Prostate gland (tissue), 2 donors: ENCODE data around the gene DNM2. TPM values are rescaled to one million over a fixed set of nuclear protein-coding genes. Genes with fewer than 3 reads are reported as not detected.

Experiments
- DNase-seq: peaks from one replicate; pipeline ENCODE4 v3.0.0-alpha.2; 2019; ENCODE audit warnings: low spot score
- H3K27ac ChIP-seq, 2 donors: fragments of 200-600 bp; sonication (generic); 2 replicates each; pipeline ENCODE4 v1.5.1; 2017 to 2019
- H3K27me3 ChIP-seq: fragments of 200-600 bp; sonication (generic); replicated peaks from 2 replicates; pipeline ENCODE4 v1.5.1; 2019; ENCODE audit not compliant: insufficient read depth
- H3K36me3 ChIP-seq, 2 donors: fragments of 200-600 bp; sonication (generic); 1 replicate in 1 of 2; 2 replicates in 1 of 2; pipeline versions ENCODE4 v1.5.1 to v1.8.1; 2017 to 2019
- H3K4me1 ChIP-seq: fragments of 200-600 bp; sonication (generic); replicated peaks from 2 replicates; pipeline ENCODE4 v1.5.1; 2019
- H3K4me3 ChIP-seq, 2 donors: fragments of 200-600 bp; sonication (generic); 2 replicates each; pipeline ENCODE4 v1.5.1; 2017 to 2019
- H3K9me3 ChIP-seq: fragments of 200-600 bp; sonication (generic); 2 replicates; pipeline ENCODE4 v1.5.1; 2017
- CTCF ChIP-seq, 4 experiments: fragments of 200-600 bp in 2 of 4; fragments of 450-650 bp in 2 of 4; sonication (generic) in 2 of 4; IDR thresholded peaks; 1 replicate in 3 of 4; 2 replicates in 1 of 4; pipeline ENCODE4 v1.5.1; 2016 to 2019; ENCODE audit warnings: antibody characterized with exemption in 4 of 4, mild to moderate bottlenecking in 2 of 4, moderate library complexity in 2 of 4
- POLR2A ChIP-seq: fragments of 450-650 bp; IDR thresholded peaks from one replicate; pipeline ENCODE4 v1.6.1; 2016; ENCODE audit warnings: antibody characterized with exemption, mild to moderate bottlenecking
- POLR2AphosphoS5 ChIP-seq: sonication (generic); formaldehyde crosslinking; IDR thresholded peaks from one replicate; pipeline ENCODE4 v1.6.1; 2017; ENCODE audit warnings: antibody characterized with exemption
- WGBS: methylation state at CpG from one replicate; pipeline ENCODE4 v1.1.5; 2018; 5-methylcytosine and 5-hydroxymethylcytosine counted together
- intact Hi-C: fragments of 100-400 bp; cut with DNase I; formaldehyde crosslinking; loops from one replicate; pipeline ENCODE4 v1.14.2; 2022
- total RNA-seq, 2 donors: library from RNA; depleted of rRNA; stranded (reverse); fragments of >200 nt; gene quantifications; one replicate each; pipeline ENCODE4 v1.1.0, GENCODE V29; 2016

DNM2 gene
- total RNA-seq, 2 donors from 2014 or later = 137 to 279 TPM

DNA sequence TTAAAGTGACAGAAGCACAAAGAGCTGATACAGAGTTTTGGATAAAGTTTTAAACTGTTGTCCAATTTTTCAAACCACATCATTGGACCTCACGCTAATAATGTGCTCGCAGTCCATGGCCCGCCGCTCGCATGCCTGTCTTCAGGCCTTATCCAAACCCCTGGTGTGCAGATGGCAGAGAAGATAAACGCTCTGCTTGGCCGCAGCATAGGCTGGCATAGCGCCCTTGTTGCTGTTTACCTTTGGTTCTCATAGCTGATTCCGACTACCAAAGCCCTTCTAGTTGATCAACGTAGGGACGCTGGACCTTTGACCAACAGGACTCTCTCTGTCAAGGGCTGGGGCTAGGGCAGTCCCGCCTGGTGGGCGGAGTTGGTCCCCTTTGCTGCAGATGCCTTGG lies 40.1 kb upstream of the DNM2 start:
- Histone ChIP-seq H3K36me3 (peaks cover 32 to 37% of the 10 kb centered on the region in 2 donors), H3K27me3 (no peaks in the 10 kb centered on the region), H3K27ac (no peak overlapping the region), H3K9me3 (no peaks in the 10 kb centered on the region), H3K4me3 (no peak overlapping the region), H3K4me1 (no peaks in the 10 kb centered on the region)
- DNase-seq = peak; percentile 65
- intact Hi-C loops = no loop called here
- 44% methylated on average over 13 of the region's 13 CpGs for whole genome bisulfite sequencing
- peak; percentile 63 for TF ChIP-seq POLR2AphosphoS5
- TF ChIP-seq CTCF (IDR thresholded peaks at IDR 0.05) = no peak
- no peak for TF ChIP-seq POLR2A

DNA sequence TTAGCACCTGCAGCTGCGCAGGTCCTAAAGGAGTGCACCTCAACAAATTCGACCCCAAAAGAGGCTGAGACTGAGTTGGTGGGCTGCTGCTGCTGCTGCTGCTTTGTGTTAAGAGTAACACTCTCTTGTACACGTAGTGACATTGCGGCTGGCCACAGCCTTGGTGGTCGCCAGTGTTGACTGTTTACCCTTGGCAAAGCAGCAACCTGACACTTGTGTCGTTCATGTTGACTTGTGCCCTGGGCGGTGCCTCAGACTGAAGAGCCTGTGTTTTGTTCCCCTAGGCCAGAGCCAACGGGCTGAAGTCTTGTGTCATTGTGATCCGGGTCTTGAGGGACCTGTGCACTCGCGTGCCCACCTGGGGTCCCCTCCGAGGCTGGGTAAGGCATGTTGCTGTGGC lies 39.1 kb upstream of the DNM2 start:
- peaks cover 40 to 47% of the 10 kb centered on the region in 2 donors for H3K36me3 ChIP-seq
- H3K9me3 ChIP-seq = no peaks in the 10 kb centered on the region
- intact Hi-C loops = no loop called here
- no peak overlapping the region for H3K27ac ChIP-seq
- H3K27me3 ChIP-seq = no peaks in the 10 kb centered on the region
- no peaks in the 10 kb centered on the region for H3K4me1 ChIP-seq
- WGBS = 84% methylated on average over 12 of the region's 12 CpGs
- DNase-seq = no peak
- TF ChIP-seq POLR2A (no peak), POLR2AphosphoS5 (no peak), CTCF (IDR thresholded peaks at IDR 0.05) (no peak)
- no peak overlapping the region for H3K4me3 ChIP-seq

GRCh38 chr19:10679743-10680142 lies 38.1 kb upstream of the DNM2 start:
- Histone ChIP-seq H3K27me3 (no peaks in the 10 kb centered on the region), H3K27ac (no peak overlapping the region), H3K36me3 (peaks cover 42 to 47% of the 10 kb centered on the region in 2 donors), H3K4me1 (no peaks in the 10 kb centered on the region), H3K4me3 (no peak overlapping the region), H3K9me3 (no peaks in the 10 kb centered on the region)
- TF ChIP-seq CTCF (IDR thresholded peaks at IDR 0.05) = no peak
- no peak for TF ChIP-seq POLR2A
- TF ChIP-seq POLR2AphosphoS5 = no peak
- intact Hi-C loops = no loop called here
- no peak for DNase-seq
- 95% methylated on average over 18 of the region's 18 CpGs for WGBS

DNA sequence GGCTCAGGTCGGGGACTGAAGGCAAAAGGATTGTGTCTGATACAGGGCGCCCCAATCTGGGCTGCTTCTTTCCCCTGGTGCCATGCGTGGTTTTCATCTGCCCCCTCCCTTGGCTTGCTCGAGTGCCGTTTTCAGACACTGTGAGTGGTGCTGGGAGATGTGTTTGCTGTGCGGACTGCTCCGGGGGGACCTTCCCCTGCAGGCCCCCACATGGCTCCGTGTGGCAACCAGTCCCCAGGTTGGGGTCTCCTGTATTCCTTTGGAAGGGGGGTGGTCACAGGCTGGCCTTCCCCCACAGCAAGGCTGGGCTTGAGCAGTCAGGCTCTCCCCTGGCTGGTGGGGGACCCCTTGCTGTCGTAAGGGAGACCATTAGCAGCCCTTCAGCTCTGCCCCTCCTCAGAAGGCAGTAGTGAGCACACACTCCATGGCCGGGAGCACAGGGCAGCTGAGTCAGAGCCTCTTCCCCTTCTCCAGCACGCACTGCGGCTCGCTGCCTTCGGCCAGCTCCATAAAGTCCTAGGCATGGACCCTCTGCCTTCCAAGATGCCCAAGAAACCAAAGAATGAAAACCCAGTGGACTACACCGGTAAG lies 37.2 kb upstream of the DNM2 start:
- Histone ChIP-seq H3K36me3 (peaks cover 42 to 47% of the 10 kb centered on the region in 2 donors), H3K4me1 (no peaks in the 10 kb centered on the region)
- intact Hi-C loops = no loop called here

More for the DNA sequence above, 37.2 kb upstream of the DNM2 start:
- Histone ChIP-seq H3K27ac (no peak overlapping the region), H3K4me3 (no peak overlapping the region), H3K9me3 (no peaks in the 10 kb centered on the region), H3K27me3 (no peaks in the 10 kb centered on the region)
- DNase-seq = no peak
- WGBS = 94% methylated on average over 14 of the region's 15 CpGs
- TF ChIP-seq CTCF (IDR thresholded peaks at IDR 0.05) (no peak), POLR2A (no peak), POLR2AphosphoS5 (no peak)
